ENCODE results near the gene SRC. TPM values are rescaled to one million over a fixed set of nuclear protein-coding genes. Genes with fewer than 3 reads are reported as not detected.
A peak's percentile ranks its signal among the peaks of the same experiment; 100 is the strongest.

Gene SRC
- total and polyA plus RNA-seq, 2 of the 8 experiments (the other 6 are each of a cell fraction or from before 2014, with no cell fraction given): 27.6 to 28.8 TPM

DNA sequence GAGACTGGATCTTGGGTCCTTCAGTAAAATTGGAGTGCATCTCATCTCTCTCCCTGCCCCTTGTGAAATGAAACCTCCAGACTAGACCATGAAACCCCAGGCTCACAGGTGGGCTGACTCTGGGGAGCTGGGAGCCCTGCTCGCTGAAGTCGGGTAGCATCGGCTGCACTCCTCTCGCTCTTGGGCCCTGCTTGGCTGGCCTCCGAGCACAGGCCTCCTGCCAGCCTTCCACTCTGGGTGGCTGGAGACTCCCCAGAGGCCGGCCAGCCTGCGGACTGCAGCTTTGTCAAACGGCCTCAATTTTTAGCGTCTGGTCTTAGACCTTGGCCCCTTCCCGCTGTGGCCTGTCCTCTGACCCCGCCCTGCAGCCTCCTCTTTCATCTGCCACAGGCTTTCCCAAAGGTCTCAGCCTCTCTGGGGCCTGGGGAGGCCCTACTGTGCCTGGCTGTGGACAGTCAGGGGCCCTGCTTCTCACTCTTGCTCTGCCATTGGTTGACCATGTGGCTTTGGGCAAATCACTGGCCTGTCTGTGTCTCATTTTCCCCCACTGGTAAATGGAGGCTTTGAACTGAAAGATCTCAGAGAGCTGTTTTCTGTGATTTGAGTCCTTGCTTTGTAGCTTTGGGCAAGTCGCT, 45.1 kb downstream of the SRC start:
- Histone ChIP-seq H2BK15ac (ENCODE audit: low read length) (no peak overlapping the region), H3K23ac (ENCODE audit: insufficient read length) (no peak overlapping the region), H2BK12ac (ENCODE audit: low read depth, low read length) (no peak overlapping the region), H3K9me3 (ENCODE audit: insufficient read depth in 2 of 2, low read depth in 1 of 2, low read length in 1 of 2) (no peaks in the 10 kb centered on the region), H3K23me2 (ENCODE audit: low read depth, low read length) (no peaks in the 10 kb centered on the region), H3K36me3 (ENCODE audit: control insufficient read depth in 2 of 4, insufficient read depth in 4 of 4, low read length in 3 of 4) (peaks cover 0 to 8% (median 1%) of the 10 kb centered on the region in 4 experiments; a peak in 3 of 8 replicates), H3K9ac (replicated peaks in 1 of 4; ENCODE audit: extremely low read depth in 1 of 4, low read depth in 3 of 4, low read length in 3 of 4) (no peak overlapping the region), H2AK5ac (ENCODE audit: low read depth, low read length) (no peak overlapping the region), H4K5ac (ENCODE audit: insufficient read length, low read depth, low read length) (no peak overlapping the region), H3K14ac (ENCODE audit: insufficient read length) (no peak overlapping the region), H2AFZ (ENCODE audit: low read length) (no peak overlapping the region), H3K4me2 (ENCODE audit: insufficient read depth in 1 of 2, low read depth in 2 of 2, low read length in 2 of 2) (no peak overlapping the region), H3K4me1 (replicated peaks in 1 of 4; ENCODE audit: control insufficient read depth in 3 of 4, insufficient read depth in 4 of 4, low read length in 3 of 4) (peaks cover 0 to 20% (median 9%) of the 10 kb centered on the region in 4 experiments; a peak in 6 of 7 replicates), H2BK5ac (ENCODE audit: low read depth, low read length) (peak overlapping the region; percentile 44; the same call in 1 of the 2 replicates), H3K27me3 (replicated peaks in 1 of 4; ENCODE audit: control insufficient read depth in 3 of 4, extremely low read depth in 1 of 4, insufficient read depth in 3 of 4, low read length in 3 of 4) (no peaks in the 10 kb centered on the region), H2BK120ac (replicated peaks; ENCODE audit: low read depth, low read length) (no peak overlapping the region), H3K79me2 (ENCODE audit: control insufficient read depth in 1 of 2, insufficient read depth in 2 of 2, low read length in 2 of 2) (no peaks in the 10 kb centered on the region), H3K4ac (replicated peaks; ENCODE audit: insufficient read length, low read depth, low read length) (no peak overlapping the region), H3K79me1 (ENCODE audit: low read depth, low read length) (no peaks in the 10 kb centered on the region; the same call in 1 of the 2 replicates), H3K4me3 (ENCODE audit: extremely low read depth in 1 of 4, insufficient read depth in 2 of 4, low read depth in 3 of 4, low read length in 4 of 4) (no peak overlapping the region), H3K27ac (ENCODE audit: low read depth, low read length) (no peak overlapping the region), H4K20me1 (replicated peaks in 1 of 2; ENCODE audit: control insufficient read depth in 1 of 2, insufficient read depth in 2 of 2, low read length in 2 of 2) (no peaks in the 10 kb centered on the region), H3K56ac (replicated peaks; ENCODE audit: insufficient read length, low read depth, low read length) (no peak overlapping the region), H3K18ac (ENCODE audit: extremely low read depth, low read length) (no peak overlapping the region), H4K8ac (ENCODE audit: extremely low read depth, insufficient read depth, low read length) (no peak overlapping the region), H2BK20ac (ENCODE audit: low read length) (no peak overlapping the region), H4K91ac (replicated peaks; ENCODE audit: insufficient read length, low read length) (no peak overlapping the region)
- CTCF ChIA-PET (ENCODE audit: partially characterized antibody): interaction anchor here (1.0 to 3.5 kb wide), 7 partner anchors 9 to 147 kb away, joined by 3 to 28 read pairs (median 3); no protein-coding TSS in a partner anchor
- DNase-seq (ENCODE audit: low read depth in 1 of 2, low spot score in 2 of 2) (no peak), FAIRE-seq (no peak)
- POLR2A ChIA-PET (ENCODE audit: partially characterized antibody): no interaction called here
- TF ChIP-seq, protein P1, sequence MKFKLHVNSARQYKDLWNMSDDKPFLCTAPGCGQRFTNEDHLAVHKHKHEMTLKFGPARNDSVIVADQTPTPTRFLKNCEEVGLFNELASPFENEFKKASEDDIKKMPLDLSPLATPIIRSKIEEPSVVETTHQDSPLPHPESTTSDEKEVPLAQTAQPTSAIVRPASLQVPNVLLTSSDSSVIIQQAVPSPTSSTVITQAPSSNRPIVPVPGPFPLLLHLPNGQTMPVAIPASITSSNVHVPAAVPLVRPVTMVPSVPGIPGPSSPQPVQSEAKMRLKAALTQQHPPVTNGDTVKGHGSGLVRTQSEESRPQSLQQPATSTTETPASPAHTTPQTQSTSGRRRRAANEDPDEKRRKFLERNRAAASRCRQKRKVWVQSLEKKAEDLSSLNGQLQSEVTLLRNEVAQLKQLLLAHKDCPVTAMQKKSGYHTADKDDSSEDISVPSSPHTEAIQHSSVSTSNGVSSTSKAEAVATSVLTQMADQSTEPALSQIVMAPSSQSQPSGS (IDR thresholded peaks at IDR 0.05; ENCODE audit: low read length): no peak
- TF ChIP-seq CHD1 (IDR thresholded peaks at IDR 0.05; ENCODE audit: low read depth, low read length) (no peak), JUN (IDR thresholded peaks at IDR 0.05; ENCODE audit: low read depth, low read length) (no peak), SIX5 (IDR thresholded peaks at IDR 0.05; ENCODE audit: low read depth, low read length) (no peak), TBP (IDR thresholded peaks at IDR 0.05; ENCODE audit: low read depth, low read length) (no peak)
- TF ChIP-seq, protein P2, sequence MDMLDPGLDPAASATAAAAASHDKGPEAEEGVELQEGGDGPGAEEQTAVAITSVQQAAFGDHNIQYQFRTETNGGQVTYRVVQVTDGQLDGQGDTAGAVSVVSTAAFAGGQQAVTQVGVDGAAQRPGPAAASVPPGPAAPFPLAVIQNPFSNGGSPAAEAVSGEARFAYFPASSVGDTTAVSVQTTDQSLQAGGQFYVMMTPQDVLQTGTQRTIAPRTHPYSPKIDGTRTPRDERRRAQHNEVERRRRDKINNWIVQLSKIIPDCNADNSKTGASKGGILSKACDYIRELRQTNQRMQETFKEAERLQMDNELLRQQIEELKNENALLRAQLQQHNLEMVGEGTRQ (IDR thresholded peaks at IDR 0.05; ENCODE audit: low read length): no peak
- WGBS, 2 experiments (ENCODE audit: extremely low coverage in 1 of 2, insufficient coverage in 1 of 2, insufficient read length in 1 of 2, insufficient replicate concordance in 2 of 2, low coverage in 1 of 2, low lambda C conversion rate in 2 of 2, missing lambda C conversion rate in 1 of 2): 96% methylated on average over 12 of the region's 12 CpGs; no CpG with 5 or more reads in 1 of the 2 experiments

All from H1 (cell line).